Activated T-cell treated with anti-CD3 and anti-CD28 coated beads for 4 hours (primary cell): ENCODE results near the gene WDR93.
"Not testable (repeated sequence)": the region's sequence is repeated elsewhere in the genome, so short reads cannot be mapped to it uniquely, and the experiment has no call there.

Experiments used
- DNase-seq: peaks from one replicate; pipeline ENCODE4 v3.0.0-alpha.2; 2020

The WDR93 gene

DNA sequence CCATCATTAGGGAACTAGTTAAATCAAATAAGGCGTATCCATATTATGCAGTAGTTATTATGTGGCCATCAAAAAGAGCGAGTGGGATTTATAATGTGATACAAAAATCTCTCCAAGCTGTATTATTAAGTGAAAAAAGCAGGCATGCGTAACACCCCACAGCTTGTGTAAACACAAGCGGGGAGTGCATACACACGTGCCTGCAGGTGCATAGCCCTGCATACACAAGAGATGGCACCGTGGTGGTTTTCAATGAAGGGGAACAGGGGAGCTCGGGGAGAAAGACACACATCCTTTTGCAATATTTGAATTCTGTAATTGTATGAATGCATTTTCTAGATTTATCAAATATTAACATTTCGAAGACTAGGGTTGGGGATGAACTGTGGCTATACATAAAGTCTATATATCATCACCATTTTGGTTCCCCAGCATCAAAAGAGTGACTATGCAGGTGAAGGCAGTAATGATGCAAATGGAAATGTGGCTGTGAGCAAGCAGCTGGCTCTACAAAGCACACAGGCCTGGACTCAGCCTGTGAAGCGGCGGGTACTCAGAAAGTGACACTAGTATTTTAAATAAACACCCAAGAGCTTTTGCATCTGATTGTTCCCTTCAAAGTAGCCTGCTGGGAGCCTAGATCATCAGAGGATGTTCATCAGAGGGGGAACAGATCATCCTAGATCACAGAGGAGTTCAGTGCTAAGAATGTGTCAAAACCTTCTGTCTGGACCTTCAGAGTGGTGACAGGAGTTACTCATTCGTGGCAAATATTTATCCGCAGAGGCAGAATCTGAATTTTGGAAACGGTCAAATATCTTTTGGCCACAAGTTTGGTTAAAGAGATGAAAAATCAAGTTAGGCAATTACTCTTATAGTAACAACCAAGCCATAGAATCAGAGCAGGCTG, 25.9 kb upstream of the WDR93 start:
- DNase-seq: no peak

DNA sequence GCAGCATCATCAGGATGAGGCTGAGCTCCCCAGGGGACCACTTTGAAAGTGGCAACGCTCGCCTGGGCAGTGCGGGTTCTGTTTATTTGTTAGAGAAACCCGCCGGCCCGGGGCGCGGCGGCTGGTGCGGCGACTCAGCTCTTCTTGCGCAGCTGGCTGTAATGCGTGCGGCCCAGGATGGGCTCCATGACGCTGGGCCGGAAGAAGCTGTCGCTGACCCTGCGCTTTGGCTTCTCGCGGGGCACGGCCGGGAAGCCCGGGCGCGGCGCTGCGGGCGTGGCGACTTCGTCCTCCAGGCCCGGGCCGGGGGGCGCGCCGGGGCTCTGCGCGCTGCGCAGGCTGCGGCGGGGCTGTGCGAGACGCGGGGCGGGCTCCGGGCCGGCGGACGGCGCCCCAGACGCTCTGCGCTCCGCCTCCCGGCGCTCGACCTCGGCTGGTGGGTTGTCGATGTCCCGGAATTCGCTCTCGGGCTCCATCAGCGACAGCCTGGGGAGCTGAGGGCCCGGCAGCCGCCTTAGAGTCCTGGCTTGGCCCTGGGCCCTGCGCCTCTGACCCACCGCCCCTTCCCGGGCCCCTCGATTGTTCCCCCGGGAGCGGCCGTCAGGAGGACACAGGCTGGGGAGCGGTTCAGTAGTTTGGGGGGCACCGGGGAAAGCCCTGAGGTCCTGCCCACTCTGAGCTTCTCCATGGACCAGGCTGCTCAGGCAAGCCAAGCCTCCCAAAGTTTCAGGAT, 25.0 kb upstream of the WDR93 start:
- DNase-seq: no peak

DNA sequence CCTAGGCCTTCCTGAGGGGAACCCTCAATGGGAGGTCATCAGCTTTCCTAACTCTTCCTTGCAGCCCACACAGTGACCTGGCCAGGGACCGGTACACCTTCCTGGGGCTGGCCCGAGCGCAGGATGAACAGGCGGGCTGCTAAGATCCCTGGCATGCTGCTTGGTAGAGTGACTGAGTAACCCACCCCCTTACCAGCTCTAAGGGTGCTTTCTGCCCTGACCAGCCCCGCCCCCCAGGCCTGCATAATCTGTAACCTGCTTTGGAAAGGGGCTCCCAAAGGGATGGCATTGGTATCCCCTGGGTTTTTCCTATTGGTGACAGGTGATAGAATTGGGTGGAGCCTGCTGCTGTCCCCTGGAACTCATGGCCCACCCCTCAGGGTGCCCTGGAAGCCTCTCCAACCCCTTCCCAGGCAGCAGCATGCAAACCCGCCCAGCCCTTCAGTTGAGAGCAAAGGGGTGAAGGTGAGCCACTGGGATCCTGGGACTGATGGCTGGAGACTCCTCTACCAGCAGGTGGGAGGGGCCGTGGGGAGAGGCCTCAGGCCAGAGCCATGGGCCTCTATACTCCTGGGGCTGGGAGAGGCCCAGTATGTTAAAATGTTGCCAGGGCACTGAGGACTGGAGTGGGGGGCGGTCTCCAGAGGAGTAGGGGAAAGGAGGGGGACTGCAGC, 24.3 kb upstream of the WDR93 start:
- no peak for DNase-seq

DNA sequence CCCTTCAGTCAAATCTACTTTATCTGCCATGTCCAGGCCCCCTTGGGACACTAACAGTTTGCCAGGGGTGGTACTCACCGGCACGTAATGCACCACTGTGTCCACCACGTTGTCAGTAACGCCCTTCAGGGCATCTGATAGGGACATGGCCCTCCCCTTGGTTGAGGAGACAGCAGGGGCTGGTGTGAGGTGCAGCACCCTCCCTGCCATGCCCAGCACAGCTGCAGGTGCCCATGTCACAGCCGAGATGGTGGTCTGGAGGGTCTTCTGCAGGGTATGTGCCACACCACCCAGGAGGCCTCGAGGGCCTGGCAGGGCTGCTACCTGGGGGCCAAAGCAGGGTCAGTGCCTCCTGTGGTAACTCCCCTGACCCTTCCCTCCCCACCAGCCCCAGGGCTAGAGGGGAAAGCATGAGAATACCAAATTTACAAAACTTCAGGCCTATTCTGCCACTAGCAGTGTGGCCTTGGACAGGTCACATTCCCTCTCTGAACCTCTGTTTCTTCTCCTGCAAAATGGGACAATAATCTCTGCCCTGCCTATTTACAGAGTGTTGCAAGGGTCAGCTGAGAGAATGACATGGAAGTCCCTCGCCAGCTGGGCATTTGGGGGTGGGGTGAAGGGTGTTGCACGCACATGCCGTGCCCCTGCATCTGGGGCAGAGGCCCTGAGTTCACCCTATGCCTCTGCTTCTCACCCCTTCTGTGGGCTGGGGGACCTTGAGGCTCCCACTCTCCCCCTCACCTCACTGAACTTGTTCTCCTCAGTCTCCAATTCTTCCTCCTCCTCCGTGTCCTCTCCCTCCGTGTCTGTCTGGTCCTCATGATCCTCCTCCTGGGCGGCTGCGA, 23.5 kb upstream of the WDR93 start:
- DNase-seq: no peak

DNA sequence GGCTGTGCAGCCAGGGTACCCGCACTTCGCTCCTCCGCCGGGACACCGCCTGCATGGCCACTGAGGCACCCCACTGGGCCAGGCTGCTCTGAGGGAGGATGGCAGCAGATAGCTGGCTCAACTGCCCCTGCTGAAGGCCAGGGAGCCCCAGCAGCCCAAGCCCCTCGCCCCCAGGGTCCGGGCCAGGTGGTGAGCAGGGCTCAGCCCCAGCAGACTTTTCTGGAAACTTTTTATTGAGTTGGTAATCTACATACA, 23.0 kb upstream of the WDR93 start:
- no peak for DNase-seq

DNA sequence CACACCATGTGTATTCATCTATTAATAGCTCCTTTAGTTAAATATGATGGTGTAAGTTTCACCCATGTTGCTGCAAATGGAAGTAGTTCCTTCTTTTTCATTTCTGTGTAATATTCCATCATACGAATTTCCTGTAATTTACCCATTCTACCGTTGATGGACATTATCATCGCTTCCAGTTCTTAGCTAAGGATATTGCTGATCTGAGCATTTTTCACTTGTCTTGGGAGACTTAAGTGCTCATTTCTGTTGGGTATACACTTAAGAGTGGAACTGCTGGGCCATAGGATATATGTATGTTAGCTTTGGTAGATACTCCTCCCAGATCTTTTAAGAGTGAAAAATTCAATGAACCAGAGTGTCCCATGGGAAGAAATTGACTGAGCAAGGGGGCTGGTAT, 22.4 kb upstream of the WDR93 start:
- DNase-seq: no peak

DNA sequence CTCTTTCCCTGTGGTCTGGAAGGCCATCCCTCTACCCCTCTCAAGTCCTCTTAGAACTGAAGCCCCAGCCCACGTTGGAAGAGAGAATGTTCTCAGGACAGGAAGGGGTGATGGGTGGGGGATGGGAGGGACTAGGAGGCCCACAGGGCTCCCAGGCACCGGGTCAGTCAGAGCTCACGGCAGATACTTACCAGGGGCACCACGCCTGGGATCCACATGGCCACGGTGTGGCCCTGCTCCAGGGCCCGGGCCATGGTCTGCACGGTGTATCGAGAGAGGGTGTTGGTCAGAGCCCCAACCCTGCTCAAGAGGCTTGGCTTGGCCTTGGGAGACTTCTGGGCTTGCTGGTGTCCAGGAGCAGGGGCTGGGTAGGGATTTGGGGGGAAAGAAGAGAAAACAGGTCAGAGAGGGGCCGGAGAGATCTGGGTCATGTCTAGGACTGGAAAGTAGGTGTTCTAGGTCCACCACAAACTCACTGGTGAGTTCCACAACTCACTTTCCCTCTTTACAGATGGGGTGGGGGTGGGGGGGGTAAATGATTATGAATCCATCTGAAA, 21.2 kb upstream of the WDR93 start:
- DNase-seq: no peak

DNA sequence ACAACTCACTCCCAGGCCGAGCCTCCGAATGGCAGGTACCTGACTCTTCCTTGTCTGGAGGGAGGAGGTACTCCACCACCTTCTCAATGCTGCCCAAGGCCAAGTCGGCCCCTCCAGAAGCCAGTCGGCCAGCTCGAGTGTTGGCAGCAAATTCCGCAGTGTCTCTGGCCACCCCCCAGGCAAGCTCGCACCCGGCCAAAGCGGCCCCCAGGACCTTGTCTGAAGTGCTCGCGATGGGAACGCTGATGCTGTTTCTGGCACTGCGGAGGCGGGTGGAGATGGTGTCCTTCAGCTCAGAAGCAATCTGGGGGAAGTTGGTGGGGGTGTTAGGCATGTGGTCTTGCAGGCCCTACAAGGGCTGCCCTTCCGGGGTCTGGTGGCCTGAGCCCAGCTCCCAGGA, 20.7 kb upstream of the WDR93 start:
- no peak for DNase-seq

DNA sequence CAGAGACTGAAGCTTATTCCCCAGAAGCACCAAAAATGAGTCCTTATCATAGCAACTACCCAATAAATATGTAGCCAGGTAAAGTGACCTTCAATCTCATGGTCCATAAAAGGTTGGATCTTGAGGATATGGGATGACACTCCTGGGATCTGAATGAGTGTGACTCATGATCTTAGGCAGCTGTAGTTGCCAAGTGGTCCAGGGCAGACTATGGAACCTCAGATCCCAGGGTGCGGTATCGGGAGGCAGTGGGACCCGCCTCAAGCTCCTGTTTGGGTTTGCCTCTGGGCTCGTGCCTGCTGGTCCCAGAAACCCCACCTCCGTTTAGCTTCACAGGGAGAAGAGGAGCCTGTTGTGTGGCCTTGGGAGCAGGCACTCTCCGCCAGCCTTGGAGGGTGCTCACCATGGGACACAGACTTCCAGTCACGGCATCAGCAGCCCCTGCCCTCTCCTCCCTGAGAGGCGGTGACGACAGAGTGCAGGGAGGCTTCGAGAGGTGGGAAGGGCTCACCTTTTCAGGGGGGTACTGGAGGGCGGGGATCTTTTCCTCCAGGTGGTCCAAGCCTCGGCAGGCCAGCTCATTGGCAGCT, 19.5 kb upstream of the WDR93 start:
- no peak for DNase-seq

DNA sequence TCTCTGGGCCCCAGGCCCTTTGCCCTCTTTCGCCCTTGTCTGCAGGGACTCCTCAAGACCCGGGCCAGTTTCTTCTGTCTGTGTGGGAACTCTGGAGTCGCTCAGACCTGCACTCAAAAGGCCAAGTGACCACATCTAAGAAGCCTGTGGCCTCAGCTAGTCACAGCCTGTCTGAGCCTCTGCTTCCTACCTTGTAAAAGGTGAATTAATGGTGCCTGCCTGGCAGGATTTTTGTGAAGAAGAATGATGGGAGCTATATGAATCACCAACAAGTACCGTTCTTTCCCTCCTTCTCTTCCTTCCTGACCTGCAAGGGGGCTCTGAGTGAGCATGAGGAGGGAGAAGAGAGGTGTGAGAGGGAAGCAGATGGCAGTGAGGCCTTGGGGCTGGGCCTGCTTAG, 18.9 kb upstream of the WDR93 start:
- no peak for DNase-seq

DNA sequence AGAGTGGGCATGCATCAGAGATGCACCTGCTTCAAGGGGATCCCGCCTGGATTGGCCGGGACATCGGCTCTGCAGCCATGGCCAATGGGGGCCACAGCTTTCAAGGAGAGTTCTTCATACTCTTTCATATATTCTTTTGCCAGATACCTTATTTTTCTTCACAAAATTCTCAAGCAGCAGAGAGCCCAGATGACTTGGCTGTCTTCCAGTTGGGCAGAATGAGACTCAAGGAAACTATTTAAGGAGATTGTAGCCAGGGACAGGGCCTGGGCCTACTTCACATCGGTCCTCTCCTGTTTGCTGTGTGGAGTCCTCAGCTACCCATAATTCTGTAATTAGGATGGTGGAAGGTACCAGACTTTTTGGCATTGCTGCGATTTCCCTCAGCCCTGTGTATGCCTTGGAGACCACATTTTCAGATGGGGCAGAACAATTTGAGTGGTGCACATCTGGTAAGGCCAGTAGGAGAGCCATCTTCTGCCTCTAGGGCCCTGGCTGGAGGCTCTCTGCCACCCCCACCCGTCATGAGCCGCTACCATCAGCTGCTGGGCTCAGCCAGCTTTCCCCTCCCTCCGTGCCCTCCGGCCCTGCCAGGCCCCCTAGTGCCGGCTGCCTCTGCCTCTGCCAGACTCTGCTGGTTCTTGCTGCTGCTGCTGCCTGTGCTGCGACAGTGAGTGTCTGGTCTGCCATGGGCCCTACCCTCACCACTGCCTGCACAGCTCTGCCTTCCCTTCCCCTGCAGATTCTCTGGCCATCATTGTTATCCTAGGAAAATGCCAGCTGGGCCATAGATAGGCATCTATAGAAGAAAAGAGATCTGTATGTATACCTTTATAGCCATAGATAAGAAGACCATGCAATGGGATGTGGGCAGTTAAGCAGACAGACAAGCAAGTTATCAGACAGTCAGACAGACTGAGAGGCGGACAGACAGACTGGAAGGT, 18.1 kb upstream of the WDR93 start:
- no peak for DNase-seq

DNA sequence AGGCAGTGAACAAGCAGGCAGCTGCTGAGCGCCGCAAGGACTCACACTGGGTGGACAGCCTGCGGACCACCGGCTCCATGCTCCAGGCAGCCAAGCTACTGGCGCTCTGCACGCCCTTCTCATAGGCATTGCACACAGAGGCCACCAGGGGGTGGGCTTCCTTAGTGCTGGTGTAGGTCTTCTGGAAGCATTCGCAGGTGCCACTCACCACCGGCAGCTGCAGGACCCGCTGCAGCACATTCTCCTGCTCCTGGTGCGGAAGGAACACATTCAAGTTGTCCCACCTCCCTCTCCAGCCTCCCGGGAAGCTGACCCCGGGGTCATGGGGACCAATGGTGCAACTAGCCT, 17.5 kb upstream of the WDR93 start:
- DNase-seq: no peak

DNA sequence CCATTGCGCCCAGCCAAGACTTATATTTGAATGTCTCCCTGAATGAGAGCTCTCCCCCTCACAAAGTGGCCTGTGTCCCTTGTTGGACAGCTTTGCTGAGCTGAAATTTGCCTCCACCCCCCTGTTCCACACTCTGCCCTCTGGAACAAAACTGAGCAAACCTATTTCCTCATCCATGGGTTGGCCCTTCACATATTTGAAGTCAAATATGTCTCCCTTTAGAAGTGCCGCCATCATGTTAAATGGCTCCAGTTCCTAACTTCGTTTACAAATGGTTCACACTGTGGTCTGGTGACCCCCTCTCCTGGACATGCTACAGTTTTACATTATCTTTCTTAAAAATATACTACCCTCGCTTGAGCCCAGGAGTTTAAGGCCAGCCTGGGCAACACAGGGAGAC, 16.1 kb upstream of the WDR93 start:
- no peak for DNase-seq

DNA sequence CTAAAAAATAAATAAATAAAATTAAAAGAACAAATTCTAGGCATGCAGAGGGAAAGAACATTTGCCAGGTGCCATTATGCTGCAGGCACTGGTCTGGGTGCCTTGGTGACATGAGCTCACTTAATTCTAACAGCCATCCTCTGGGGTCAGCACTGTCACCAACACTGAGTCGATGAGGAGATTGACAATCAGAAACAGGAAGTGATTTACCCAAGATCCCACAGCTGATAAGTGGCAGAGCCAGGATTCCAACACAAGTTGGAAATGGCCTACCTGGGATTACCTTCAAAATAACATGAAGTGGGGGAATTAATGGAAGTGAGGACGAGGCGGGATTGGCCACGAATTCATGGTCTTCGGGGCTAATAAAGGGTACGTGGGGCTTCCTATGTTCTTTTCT, 15.0 kb upstream of the WDR93 start:
- DNase-seq: no peak

DNA sequence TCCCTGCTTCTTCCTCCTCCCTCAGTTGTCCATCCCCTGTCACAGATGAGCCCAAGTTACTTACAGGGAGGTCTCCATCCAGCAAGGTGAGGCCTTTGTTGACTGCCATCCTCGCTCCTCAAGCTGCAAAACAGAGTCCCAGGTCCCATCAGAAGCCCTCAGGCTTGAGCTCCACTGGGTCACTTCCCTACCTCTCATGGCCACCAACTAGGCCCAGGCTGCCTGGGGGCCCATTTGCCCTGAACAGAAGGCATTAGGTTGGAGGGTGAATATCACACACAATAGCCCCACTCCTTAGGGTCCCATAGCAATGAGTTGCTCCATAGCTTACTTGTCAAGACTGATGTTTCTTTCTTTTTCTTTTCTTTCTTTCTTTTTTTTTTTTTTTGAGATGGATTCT, 13.2 kb upstream of the WDR93 start:
- DNase-seq: no peak

DNA sequence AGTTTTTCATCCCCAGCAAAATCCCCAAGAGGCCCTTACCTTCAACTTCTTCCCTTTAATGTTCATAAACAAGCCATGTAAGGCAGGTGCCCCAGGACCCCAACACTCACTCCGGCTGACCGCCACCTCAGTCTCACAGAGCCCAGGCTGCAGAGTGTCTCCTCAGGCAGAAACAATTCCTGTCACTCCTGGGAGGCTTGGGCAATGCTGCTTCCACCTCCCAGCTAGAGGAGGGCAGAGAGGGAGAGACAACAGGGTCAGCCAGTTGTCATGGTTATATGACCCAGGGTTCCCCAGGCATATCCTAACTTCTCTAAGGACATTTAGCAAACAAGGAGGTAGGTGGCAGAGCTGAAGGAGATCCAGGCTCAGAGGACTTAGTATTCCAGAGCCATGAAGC, 11.4 kb upstream of the WDR93 start, which contains the start of gene PLIN1:
Gene PLIN1, minus strand, starts transcription at position 156 of the 400 bp plus-strand sequence. CDS start 1,878 bp downstream, outside the sequence.
- DNase-seq: no peak

DNA sequence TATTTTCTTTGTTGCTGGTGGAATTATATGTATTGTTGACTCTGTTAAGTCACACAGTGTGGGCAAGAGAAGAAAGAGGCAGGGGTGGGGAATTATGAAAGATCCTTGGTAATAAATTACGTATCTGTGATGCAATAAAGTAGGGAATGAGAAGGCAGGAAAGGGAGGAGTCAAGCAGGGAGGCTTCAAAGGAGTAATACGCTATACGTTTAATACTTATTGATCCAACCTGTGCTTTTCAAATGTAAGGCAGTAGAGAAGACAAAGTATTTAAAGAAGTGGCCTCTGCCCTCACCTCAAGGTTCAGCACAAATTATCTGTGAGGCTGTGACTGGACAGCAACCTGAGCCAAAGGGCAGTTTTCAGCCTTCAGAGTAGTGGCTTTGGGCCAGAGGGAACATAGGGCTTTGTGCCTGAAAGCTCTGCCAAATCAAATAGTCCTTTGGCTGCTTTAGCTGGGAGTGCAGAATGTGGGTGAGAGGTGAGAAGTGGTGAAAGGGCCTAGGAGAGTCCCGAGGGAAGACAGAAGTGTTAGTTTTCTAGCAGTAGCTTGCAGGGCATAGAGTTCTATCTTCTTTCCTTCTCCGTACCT, 10.2 kb upstream of the WDR93 start:
- no peak for DNase-seq

DNA sequence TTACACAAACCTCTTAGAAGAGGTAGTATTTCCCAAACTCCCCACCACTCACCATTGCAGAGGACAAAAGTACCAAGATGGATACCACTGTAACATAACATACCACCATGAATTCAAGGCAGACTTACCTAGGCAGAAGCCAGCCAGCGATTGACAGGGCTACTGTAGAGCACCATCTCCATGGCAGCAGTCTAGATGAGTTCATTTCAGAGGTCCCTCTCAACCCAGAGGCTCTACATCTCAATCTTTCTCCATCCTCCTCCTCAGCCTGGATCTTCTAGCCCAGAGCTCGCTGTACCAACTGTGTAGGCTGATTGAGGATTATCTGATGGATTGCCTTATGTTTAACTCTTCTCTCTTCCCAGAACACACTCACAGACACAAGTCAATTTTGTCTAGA, 9.5 kb upstream of the WDR93 start:
- DNase-seq: no peak

DNA sequence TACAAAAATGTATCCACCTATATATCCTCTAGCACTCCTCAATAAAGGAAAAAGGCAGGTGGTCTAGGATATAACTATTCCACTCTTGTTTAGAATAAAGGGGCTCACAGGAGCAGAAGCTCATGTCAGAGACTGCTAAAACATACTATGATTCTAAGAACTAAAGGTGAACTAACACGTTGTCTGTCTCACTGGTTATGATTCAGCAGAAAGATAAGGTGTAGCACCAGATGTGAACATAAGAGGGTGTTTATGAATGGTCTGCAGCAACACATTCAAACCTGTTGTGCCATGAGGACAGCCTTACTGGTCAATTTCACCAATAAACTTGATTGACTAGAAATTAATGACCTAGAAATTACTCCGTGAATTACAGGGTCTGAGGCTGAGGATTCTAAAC, 4.6 kb upstream of the WDR93 start:
- no peak for DNase-seq

DNA sequence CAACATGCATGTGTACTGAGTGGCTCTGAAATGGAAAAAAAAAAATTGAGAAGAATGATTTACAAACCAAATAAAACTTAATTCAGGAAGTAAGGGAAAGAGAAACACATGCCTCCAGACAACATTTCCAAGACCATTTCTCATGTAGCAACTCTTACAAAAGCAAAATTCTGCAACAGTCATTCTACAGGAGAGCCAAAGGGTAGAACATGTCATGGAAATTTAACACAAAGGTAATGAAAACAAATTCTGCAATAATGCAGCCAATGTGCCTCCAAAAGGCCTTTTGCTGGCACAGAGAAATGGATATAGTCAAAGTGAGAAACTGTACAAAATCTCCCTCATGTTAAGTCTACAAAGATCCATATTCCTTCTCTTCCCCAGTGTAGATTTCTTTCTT, 4.1 kb upstream of the WDR93 start:
- no peak for DNase-seq

DNA sequence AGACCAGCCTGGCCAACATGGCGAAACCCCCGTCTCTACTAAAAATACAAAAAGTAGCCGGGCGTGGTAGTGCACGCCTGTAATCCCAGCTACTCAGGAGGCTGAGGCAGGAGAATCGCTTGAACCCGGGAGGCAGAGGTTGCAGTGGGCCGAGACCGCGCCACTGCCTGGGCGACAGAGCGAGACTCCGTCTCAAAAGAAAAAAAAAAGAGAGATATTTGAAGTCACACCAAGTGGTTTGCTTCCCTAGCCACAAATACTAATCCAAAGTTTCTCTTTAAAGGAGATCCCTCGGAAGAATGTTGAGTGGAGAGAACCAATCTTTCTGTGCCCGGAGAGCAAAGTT, 708 bp upstream of the WDR93 start:
- not testable (repeated sequence) for DNase-seq
